ENCODE results near the gene RPA1. TPM values are rescaled to one million over a fixed set of nuclear protein-coding genes. Genes with fewer than 3 reads are reported as not detected.
"Not testable (repeated sequence)": the region's sequence is repeated elsewhere in the genome, so short reads cannot be mapped to it uniquely, and the experiment has no call there.

The RPA1 gene
- total RNA-seq, 6 experiments from 2014 or later: 83.2 to 111 (median 108) TPM

- Mint-ChIP-seq H3K27ac (no peak overlapping the region), H3K4me3 (no peak overlapping the region), H3K27me3 (ENCODE audit: insufficient read depth) (no peaks in the 10 kb centered on the region), H3K9me3 (no peaks in the 10 kb centered on the region), H3K4me1 (ENCODE audit: low read depth) (no peaks in the 10 kb centered on the region), H3K36me3 (ENCODE audit: low read depth) (0 out of 2 replicates have a peak, but pooled peaks cover 4% of the 10 kb centered on the region)
- no peak for TF ChIP-seq CTCF (IDR thresholded peaks at IDR 0.05)
- no peak for DNase-seq
These were observed 33.0 kb upstream of the RPA1 start for GRCh38 chr17:1796800-1797199.

- Mint-ChIP-seq H3K27me3 (ENCODE audit: insufficient read depth) (no peaks in the 10 kb centered on the region), H3K9me3 (no peaks in the 10 kb centered on the region), H3K4me3 (no peak overlapping the region), H3K4me1 (ENCODE audit: low read depth) (no peaks in the 10 kb centered on the region), H3K36me3 (ENCODE audit: low read depth) (0 out of 2 replicates have a peak, but pooled peaks cover 4% of the 10 kb centered on the region), H3K27ac (no peak overlapping the region)
- no peak for TF ChIP-seq CTCF (IDR thresholded peaks at IDR 0.05)
- no peak for DNase-seq
These were observed 32.5 kb upstream of the RPA1 start for GRCh38 chr17:1797323-1797722.

- H3K27me3 Mint-ChIP-seq (ENCODE audit: insufficient read depth); DNase-seq; H3K4me1 Mint-ChIP-seq (ENCODE audit: low read depth); H3K9me3 Mint-ChIP-seq; H3K36me3 Mint-ChIP-seq (ENCODE audit: low read depth); H3K4me3 Mint-ChIP-seq; H3K27ac Mint-ChIP-seq: not testable (repeated sequence)
These were observed 32.0 kb upstream of the RPA1 start for GRCh38 chr17:1797846-1798245.

GRCh38 chr17:1800240-1800639, 29.6 kb upstream of the RPA1 start:
- no peak for TF ChIP-seq CTCF (IDR thresholded peaks at IDR 0.05)
- no peaks in the 10 kb centered on the region; the same call in 1 of the 2 replicates for H3K27me3 Mint-ChIP-seq (ENCODE audit: insufficient read depth)
- H3K27ac Mint-ChIP-seq: no peak overlapping the region
- no peak for DNase-seq
- 0 out of 2 replicates have a peak, but pooled peaks cover 9% of the 10 kb centered on the region for H3K36me3 Mint-ChIP-seq (ENCODE audit: low read depth)
- H3K9me3 Mint-ChIP-seq: no peaks in the 10 kb centered on the region
- H3K4me1 Mint-ChIP-seq (ENCODE audit: low read depth): no peaks in the 10 kb centered on the region
- no peak overlapping the region for H3K4me3 Mint-ChIP-seq

- H3K27ac Mint-ChIP-seq: no peak overlapping the region
- H3K9me3 Mint-ChIP-seq: no peaks in the 10 kb centered on the region
- H3K36me3 Mint-ChIP-seq (ENCODE audit: low read depth): 0 out of 2 replicates have a peak, but pooled peaks cover 9% of the 10 kb centered on the region
- H3K27me3 Mint-ChIP-seq (ENCODE audit: insufficient read depth): no peaks in the 10 kb centered on the region; the same call in 1 of the 2 replicates
- no peak overlapping the region for H3K4me3 Mint-ChIP-seq
- no peaks in the 10 kb centered on the region for H3K4me1 Mint-ChIP-seq (ENCODE audit: low read depth)
- no peak for DNase-seq
- no peak for TF ChIP-seq CTCF (IDR thresholded peaks at IDR 0.05)
These were observed 29.1 kb upstream of the RPA1 start for GRCh38 chr17:1800712-1801111.

- Mint-ChIP-seq H3K27me3 (ENCODE audit: insufficient read depth) (no peaks in the 10 kb centered on the region; the same call in 1 of the 2 replicates), H3K27ac (no peak overlapping the region), H3K36me3 (ENCODE audit: low read depth) (peaks cover 5% of the 10 kb centered on the region; the same call in 1 of the 2 replicates), H3K4me3 (no peak overlapping the region), H3K4me1 (ENCODE audit: low read depth) (no peaks in the 10 kb centered on the region), H3K9me3 (no peaks in the 10 kb centered on the region)
- TF ChIP-seq CTCF (IDR thresholded peaks at IDR 0.05): no peak
- no peak for DNase-seq
These were observed 27.4 kb upstream of the RPA1 start for GRCh38 chr17:1802429-1802828.

Measured in HFFc6 (cell line).